Suprapubic skin (tissue), 3 donors: Measurements from ENCODE around the gene PDHB.

Experiments used
- POLR2AphosphoS5 ChIP-seq, 3 donors: sonication (generic); formaldehyde crosslinking; IDR thresholded peaks; one replicate each; pipeline ENCODE4 v1.6.1; 2017; ENCODE audit warnings: antibody characterized with exemption in 3 of 3
- TF ChIP-seq, protein P1 (sequence below), 2 donors: fragments of 200-600 bp in 1 of 2; fragments of 450-650 bp in 1 of 2; sonication (generic) in 1 of 2; IDR thresholded peaks; one replicate each; pipeline ENCODE4 v1.5.1; 2016 to 2019; ENCODE audit warnings: antibody characterized with exemption in 2 of 2, mild to moderate bottlenecking in 1 of 2, moderate library complexity in 1 of 2

- no peak for TF ChIP-seq POLR2AphosphoS5 (IDR thresholded peaks at IDR 0.05)
- TF ChIP-seq, protein P1, sequence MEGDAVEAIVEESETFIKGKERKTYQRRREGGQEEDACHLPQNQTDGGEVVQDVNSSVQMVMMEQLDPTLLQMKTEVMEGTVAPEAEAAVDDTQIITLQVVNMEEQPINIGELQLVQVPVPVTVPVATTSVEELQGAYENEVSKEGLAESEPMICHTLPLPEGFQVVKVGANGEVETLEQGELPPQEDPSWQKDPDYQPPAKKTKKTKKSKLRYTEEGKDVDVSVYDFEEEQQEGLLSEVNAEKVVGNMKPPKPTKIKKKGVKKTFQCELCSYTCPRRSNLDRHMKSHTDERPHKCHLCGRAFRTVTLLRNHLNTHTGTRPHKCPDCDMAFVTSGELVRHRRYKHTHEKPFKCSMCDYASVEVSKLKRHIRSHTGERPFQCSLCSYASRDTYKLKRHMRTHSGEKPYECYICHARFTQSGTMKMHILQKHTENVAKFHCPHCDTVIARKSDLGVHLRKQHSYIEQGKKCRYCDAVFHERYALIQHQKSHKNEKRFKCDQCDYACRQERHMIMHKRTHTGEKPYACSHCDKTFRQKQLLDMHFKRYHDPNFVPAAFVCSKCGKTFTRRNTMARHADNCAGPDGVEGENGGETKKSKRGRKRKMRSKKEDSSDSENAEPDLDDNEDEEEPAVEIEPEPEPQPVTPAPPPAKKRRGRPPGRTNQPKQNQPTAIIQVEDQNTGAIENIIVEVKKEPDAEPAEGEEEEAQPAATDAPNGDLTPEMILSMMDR (IDR thresholded peaks at IDR 0.05), result no peak
These were observed 45.0 kb downstream of the PDHB start for GRCh38 chr3:58388550-58389091.
